T-cell (primary cell): ENCODE results near the gene C2orf80. TPM values are rescaled to one million over a fixed set of nuclear protein-coding genes. Genes with fewer than 3 reads are reported as not detected.

Experiments used
- ATAC-seq, 4 experiments: fragments of 200-7000 bp in 3 of 4; fragments of 150-1000 bp in 1 of 4; cut with Tn5 transposase; replicated peaks in 1 of 4; 1 replicate in 3 of 4; 2 replicates in 1 of 4; pipeline ENCODE4 v1.10.0; 2021; ENCODE audit warnings: moderate library complexity in 3 of 4, mild to moderate bottlenecking in 2 of 4, moderate number of reproducible peaks in 1 of 4
- CTCF ChIA-PET, 2 donors: fragments of 300-600 bp; sonication (Branson Sonifier 250); formaldehyde crosslinking; loops; one replicate each; lab custom pipeline; 2022; ENCODE audit warnings: antibody characterized with exemption in 2 of 2; lab: Charles Lee
- POLR2A ChIA-PET, 2 donors: fragments of 300-600 bp; sonication (Branson Sonifier 250); formaldehyde crosslinking; loops; one replicate each; lab custom pipeline; 2022; ENCODE audit warnings: antibody characterized with exemption in 2 of 2; lab: Charles Lee
- DNase-seq, 35 experiments: peaks; one replicate each; pipeline versions ENCODE4 v3.0.0 to v3.0.0-alpha.2; 2013 to 2023
- H3K27ac ChIP-seq: one replicate; pipeline ENCODE4 v1.5.1; 2013; ENCODE audit warnings: low read length
- H3K27me3 ChIP-seq, 2 experiments: replicated peaks in 1 of 2; 1 replicate in 1 of 2; 2 replicates in 1 of 2; pipeline versions ENCODE4 v1.6.1 to v1.7.0; 2013; ENCODE audit warnings: low read length in 1 of 2, mixed read lengths in 1 of 2; ENCODE audit not compliant: control insufficient read depth in 2 of 2, insufficient read depth in 2 of 2; ENCODE audit errors: extremely low read depth in 1 of 2
- H3K36me3 ChIP-seq, 2 donors: 1 replicate in 1 of 2; 2 replicates in 1 of 2; pipeline versions ENCODE4 v1.6.1 to v1.7.0; 2013; ENCODE audit warnings: low read length in 1 of 2; ENCODE audit not compliant: control insufficient read depth in 2 of 2, insufficient read depth in 1 of 2; ENCODE audit errors: extremely low read depth in 1 of 2
- H3K4me1 ChIP-seq, 2 experiments: 1 replicate in 1 of 2; 2 replicates in 1 of 2; pipeline versions ENCODE4 v1.6.1 to v1.7.0; 2013; ENCODE audit warnings: low read length in 2 of 2, mixed read lengths in 1 of 2; ENCODE audit not compliant: insufficient read depth in 2 of 2, control insufficient read depth in 1 of 2; ENCODE audit errors: extremely low read depth in 1 of 2
- H3K4me3 ChIP-seq, 2 donors: 1 replicate in 1 of 2; 2 replicates in 1 of 2; pipeline versions ENCODE4 v1.5.1 to v1.7.0; 2013; ENCODE audit warnings: mild to moderate bottlenecking in 2 of 2, low read length in 1 of 2, moderate library complexity in 1 of 2; ENCODE audit not compliant: control insufficient read depth in 1 of 2; ENCODE audit errors: extremely low read depth in 1 of 2
- H3K9me3 ChIP-seq: 2 replicates; pipeline ENCODE4 v1.7.0; 2013
- H3K27ac Mint-ChIP-seq, 2 donors: one replicate each; pipeline ENCODE4 v1.8.0; 2020 to 2021; ENCODE audit warnings: mild to moderate bottlenecking in 2 of 2, mixed read lengths in 2 of 2
- H3K27me3 Mint-ChIP-seq, 2 donors: one replicate each; pipeline ENCODE4 v1.8.0; 2021 to 2022; ENCODE audit warnings: mixed read lengths in 2 of 2
- H3K36me3 Mint-ChIP-seq: one replicate; pipeline ENCODE4 v1.8.0; 2021; ENCODE audit warnings: mixed read lengths
- H3K4me1 Mint-ChIP-seq, 3 donors: one replicate each; pipeline ENCODE4 v1.8.0; 2020 to 2022; ENCODE audit warnings: mixed read lengths in 3 of 3, mild to moderate bottlenecking in 1 of 3
- H3K4me3 Mint-ChIP-seq, 3 donors: one replicate each; pipeline ENCODE4 v1.8.0; 2020 to 2022; ENCODE audit warnings: mild to moderate bottlenecking in 3 of 3, mixed read lengths in 3 of 3, moderate library complexity in 3 of 3
- H3K9me3 Mint-ChIP-seq, 3 donors: one replicate each; pipeline ENCODE4 v1.8.0; 2020 to 2022; ENCODE audit warnings: mixed read lengths in 3 of 3
- WGBS: methylation state at CpG from one replicate; pipeline ENCODE4 v1.1.5; 2013; ENCODE audit warnings: missing lambda C conversion rate; ENCODE audit not compliant: insufficient coverage; 5-methylcytosine and 5-hydroxymethylcytosine counted together
- total RNA-seq, 35 experiments: library from RNA in 6 of 35; stranded (reverse) in 6 of 35; fragments of 120-200 nt in 1 of 35; gene quantifications; one replicate each; pipeline versions ENCODE4 v1.2.1 to v1.2.4 and lab custom pipeline; 2013 to 2026

The C2orf80 gene
- total RNA-seq, 5 donors from 2014 or later (not counting 1 experiment from before 2014, with no cell fraction given), result not detected

- Mint-ChIP-seq H3K4me1 (no peaks in the 10 kb centered on the region), H3K27me3 (peaks cover 6 to 7% of the 10 kb centered on the region in 2 donors), H3K9me3 (peaks cover 8 to 15% (median 13%) of the 10 kb centered on the region in 3 donors), H3K4me3 (no peak overlapping the region), H3K27ac (no peak overlapping the region), H3K36me3 (no peaks in the 10 kb centered on the region)
- no peak for DNase-seq
- CTCF ChIA-PET, result no interaction called here
- H3K27ac ChIP-seq, result no peak overlapping the region
- no peak for ATAC-seq
- no peaks in the 10 kb centered on the region for H3K4me1 ChIP-seq
- peaks cover 0 to 4% of the 10 kb centered on the region in 2 experiments for H3K27me3 ChIP-seq
- H3K9me3 ChIP-seq, result no peaks in the 10 kb centered on the region
- POLR2A ChIA-PET, result no interaction called here
- H3K36me3 ChIP-seq, result no peaks in the 10 kb centered on the region
- no peak overlapping the region for H3K4me3 ChIP-seq
Observed at GRCh38 chr2:208150094-208150493, 39.7 kb downstream of the C2orf80 start.

DNA sequence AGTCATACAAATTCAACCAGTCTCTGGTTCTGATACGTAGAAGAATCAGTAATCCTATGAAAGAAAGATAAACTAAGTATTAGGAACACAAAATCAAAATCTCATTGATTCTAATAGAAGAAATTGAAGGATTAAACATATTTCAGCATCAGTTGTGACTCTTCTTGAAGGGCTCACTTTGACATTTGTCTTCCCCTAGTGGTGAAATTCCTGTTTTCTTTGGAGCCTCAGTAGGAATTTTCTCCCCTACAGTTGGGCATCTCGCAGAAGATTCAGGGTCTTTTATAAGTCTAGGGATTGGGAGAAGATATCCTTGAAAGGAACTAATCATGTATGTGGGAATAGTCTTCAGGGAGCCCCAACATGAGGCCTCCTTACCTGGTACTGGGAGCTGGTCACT is 41.0 kb downstream of the C2orf80 start:
- ChIA-PET CTCF (no interaction called here), POLR2A (no interaction called here)
- no peak overlapping the region for H3K4me3 Mint-ChIP-seq
- Histone ChIP-seq H3K27ac (no peak overlapping the region), H3K27me3 (peaks cover 0 to 4% of the 10 kb centered on the region in 2 experiments), H3K36me3 (no peaks in the 10 kb centered on the region), H3K4me1 (no peaks in the 10 kb centered on the region), H3K9me3 (no peaks in the 10 kb centered on the region), H3K4me3 (no peak overlapping the region)
- H3K4me1 Mint-ChIP-seq, result no peaks in the 10 kb centered on the region
- H3K27me3 Mint-ChIP-seq, result peaks cover 6 to 7% of the 10 kb centered on the region in 2 donors
- ATAC-seq (no peak), DNase-seq (no peak)
- no peak overlapping the region for H3K27ac Mint-ChIP-seq
- no CpG with 5 or more reads among the region's 2 CpGs for WGBS
- no peaks in the 10 kb centered on the region for H3K36me3 Mint-ChIP-seq
- H3K9me3 Mint-ChIP-seq, result peaks cover 8 to 15% (median 13%) of the 10 kb centered on the region in 3 donors

GRCh38 chr2:208147759-208148158 is 42.1 kb downstream of the C2orf80 start:
- Mint-ChIP-seq H3K27ac (no peak overlapping the region), H3K4me3 (no peak overlapping the region), H3K36me3 (no peaks in the 10 kb centered on the region), H3K27me3 (peaks cover 6 to 7% of the 10 kb centered on the region in 2 donors), H3K4me1 (no peaks in the 10 kb centered on the region), H3K9me3 (peaks cover 8 to 15% (median 13%) of the 10 kb centered on the region in 3 donors)
- Histone ChIP-seq H3K4me1 (no peaks in the 10 kb centered on the region), H3K36me3 (no peaks in the 10 kb centered on the region), H3K4me3 (no peak overlapping the region), H3K27ac (no peak overlapping the region), H3K27me3 (peaks cover 0 to 4% of the 10 kb centered on the region in 2 experiments), H3K9me3 (no peaks in the 10 kb centered on the region)
- WGBS, result 88% methylated on average over 3 of the region's 3 CpGs
- DNase-seq, result no peak
- POLR2A ChIA-PET, result no interaction called here
- no peak for ATAC-seq
- CTCF ChIA-PET, result interaction anchor here in 1 of 2 donors (0.6 kb wide), 1 partner anchor 11 kb away, joined by 7 read pairs; no protein-coding TSS in a partner anchor

- peaks cover 6 to 7% of the 10 kb centered on the region in 2 donors for H3K27me3 Mint-ChIP-seq
- no peak overlapping the region for H3K27ac Mint-ChIP-seq
- no peaks in the 10 kb centered on the region for H3K4me1 ChIP-seq
- no peak overlapping the region for H3K4me3 ChIP-seq
- H3K4me3 Mint-ChIP-seq, result no peak overlapping the region
- H3K27me3 ChIP-seq, result peaks cover 0 to 4% of the 10 kb centered on the region in 2 experiments
- POLR2A ChIA-PET, result no interaction called here
- peaks cover 8 to 14% (median 13%) of the 10 kb centered on the region in 3 donors for H3K9me3 Mint-ChIP-seq
- no peaks in the 10 kb centered on the region for H3K36me3 Mint-ChIP-seq
- no peaks in the 10 kb centered on the region for H3K9me3 ChIP-seq
- CTCF ChIA-PET, result interaction anchor here (0.7 kb wide), 2 partner anchors 180 to 366 kb away, joined by 4 to 5 read pairs; no protein-coding TSS in a partner anchor
- H3K27ac ChIP-seq, result no peak overlapping the region
- no peaks in the 10 kb centered on the region for H3K36me3 ChIP-seq
- ATAC-seq, result no peak
- H3K4me1 Mint-ChIP-seq, result no peaks in the 10 kb centered on the region
- DNase-seq, result no peak
Observed at GRCh38 chr2:208147008-208147407, 42.8 kb downstream of the C2orf80 start.

DNA sequence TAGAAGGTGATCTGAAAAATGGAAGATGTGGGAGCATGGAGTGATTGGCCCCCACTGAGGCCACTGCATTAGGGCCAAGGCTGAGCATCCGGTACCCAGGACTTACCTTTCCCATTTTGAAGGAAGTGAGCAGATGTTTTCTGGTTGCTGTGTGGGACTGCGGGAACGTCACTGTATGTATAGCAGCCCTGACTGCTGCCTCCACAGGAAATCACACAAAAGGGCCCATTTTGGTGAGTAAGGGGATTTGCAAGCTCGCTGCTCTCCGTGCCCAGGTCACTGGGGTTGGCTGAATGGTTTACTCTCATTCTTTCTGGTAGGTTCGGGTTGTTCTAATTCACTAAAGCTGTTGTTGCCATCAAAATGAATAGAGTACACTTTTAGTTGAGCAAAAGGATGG is 43.8 kb downstream of the C2orf80 start, which contains the start of gene CRYGB:
Gene CRYGB, minus strand, starts transcription at position 153 of the 400 bp plus-strand sequence. Its CDS starts 38 bp downstream, at position 115.
- Histone ChIP-seq H3K36me3 (no peaks in the 10 kb centered on the region), H3K4me3 (no peak within 1 kb of the TSS), H3K27me3 (peaks cover 0 to 4% of the 10 kb centered on the region in 2 experiments), H3K27ac (no peak within 1 kb of the TSS), H3K4me1 (no peaks in the 10 kb centered on the region), H3K9me3 (no peaks in the 10 kb centered on the region)
- Mint-ChIP-seq H3K27me3 (peaks cover 6 to 7% of the 10 kb centered on the region in 2 donors), H3K4me1 (no peaks in the 10 kb centered on the region), H3K4me3 (no peak within 1 kb of the TSS), H3K27ac (no peak within 1 kb of the TSS), H3K9me3 (peaks cover 7% of the 10 kb centered on the region in 3 donors), H3K36me3 (no peaks in the 10 kb centered on the region)
- ChIA-PET POLR2A (no interaction called here), CTCF (interaction anchor here in 1 of 2 donors (0.6 to 0.7 kb wide), 3 partner anchors 365 to 1756 kb away, joined by 4 to 5 read pairs (median 5); no protein-coding TSS in a partner anchor)
- no peak for DNase-seq
- 79% methylated on average over 6 of the region's 6 CpGs for WGBS
- ATAC-seq, result no peak

DNA sequence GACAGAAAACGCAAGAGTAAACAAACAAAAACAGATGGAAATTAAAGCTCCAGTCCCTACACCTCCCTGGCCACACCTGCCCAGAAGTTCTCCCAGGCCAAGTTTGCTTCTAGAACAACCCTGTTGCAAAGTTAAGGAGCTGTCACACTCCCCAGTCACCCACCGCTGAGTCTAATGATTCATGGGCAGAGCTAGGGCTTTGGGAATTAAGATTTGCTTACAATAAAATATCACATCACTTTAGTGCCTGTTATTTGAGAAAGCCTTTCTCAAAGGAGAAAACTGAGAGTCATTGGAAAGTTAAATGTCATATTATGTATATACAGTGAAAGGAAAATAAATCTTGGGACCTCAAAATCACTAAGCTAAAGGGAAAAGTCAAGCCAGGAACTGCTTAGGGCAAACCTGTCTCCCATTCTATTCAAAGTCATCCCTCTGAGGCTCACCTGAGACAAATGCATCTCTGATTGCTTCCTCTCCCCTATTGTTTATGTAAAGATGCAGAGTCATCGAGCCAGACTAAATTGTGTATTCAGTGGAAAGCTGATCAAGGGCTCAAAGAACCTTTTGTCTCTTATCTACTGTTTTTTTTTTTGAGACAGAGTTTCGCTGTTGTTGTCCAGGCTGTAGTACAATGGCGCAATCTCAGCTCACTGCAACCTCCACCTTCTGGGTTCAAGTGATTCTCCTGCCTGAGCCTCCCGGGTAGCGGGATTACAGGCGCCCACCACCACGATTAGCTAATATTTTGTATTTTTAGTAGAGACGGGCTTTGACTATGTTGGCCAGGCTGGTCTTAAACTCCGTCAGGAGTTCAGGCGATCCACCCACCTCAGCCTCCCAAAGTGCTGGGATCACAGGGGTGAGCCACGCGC is 46.7 kb downstream of the C2orf80 start:
- ChIA-PET POLR2A (no interaction called here), CTCF (no interaction called here)
- Histone ChIP-seq H3K36me3 (no peaks in the 10 kb centered on the region), H3K27me3 (peaks cover 0 to 4% of the 10 kb centered on the region in 2 experiments), H3K9me3 (no peaks in the 10 kb centered on the region), H3K27ac (no peak overlapping the region), H3K4me3 (no peak overlapping the region), H3K4me1 (no peaks in the 10 kb centered on the region)
- no peak for ATAC-seq
- H3K4me3 Mint-ChIP-seq, result no peak overlapping the region
- H3K4me1 Mint-ChIP-seq, result no peaks in the 10 kb centered on the region
- no peaks in the 10 kb centered on the region for H3K36me3 Mint-ChIP-seq
- H3K9me3 Mint-ChIP-seq, result peaks cover 0 to 2% (median 0%) of the 10 kb centered on the region in 3 donors
- no peak for DNase-seq
- 68% methylated on average over 4 of the region's 14 CpGs for WGBS
- H3K27ac Mint-ChIP-seq, result no peak overlapping the region
- peaks cover 1 to 6% of the 10 kb centered on the region in 2 donors for H3K27me3 Mint-ChIP-seq
